NCI-H2196 treated with DMSO at 0.1 percent for 48 hours (cell line): ENCODE data around the gene CXCL16.
"Not testable (repeated sequence)": the region's sequence is repeated elsewhere in the genome, so short reads cannot be mapped to it uniquely, and the experiment has no call there.

ENCODE experiments used
- DNase-seq: peaks from one replicate; lab custom pipeline; 2025; ENCODE audit not compliant: unreplicated experiment; lab: John Stamatoyannopoulos, UW

CXCL16 gene

GRCh38 chr17:4699401-4700056 is 40.2 kb downstream of the CXCL16 start:
- DNase-seq = not testable (repeated sequence)

GRCh38 chr17:4696437-4696805 is 43.3 kb downstream of the CXCL16 start:
- no peak for DNase-seq

GRCh38 chr17:4693416-4693815 is 46.3 kb downstream of the CXCL16 start:
- no peak for DNase-seq

GRCh38 chr17:4691686-4692085 is 48.0 kb downstream of the CXCL16 start:
- DNase-seq = no peak

- no peak for DNase-seq
Observed at GRCh38 chr17:4690745-4691144, 49.0 kb downstream of the CXCL16 start.

GRCh38 chr17:4689872-4690271 is 49.9 kb downstream of the CXCL16 start:
- DNase-seq = not testable (repeated sequence)

- not testable (repeated sequence) for DNase-seq
Observed at GRCh38 chr17:4683739-4684138, 56.0 kb downstream of the CXCL16 start.
